Epithelial cell of proximal tubule (primary cell): ENCODE measurements around the gene PTOV1. TPM values are rescaled to one million over a fixed set of nuclear protein-coding genes. Genes with fewer than 3 reads are reported as not detected.

Experiments used
- DNase-seq: peaks from one replicate; pipeline ENCODE4 v3.0.0-alpha.2; 2011; ENCODE audit warnings: low read depth
- H3K4me3 ChIP-seq: 2 replicates; pipeline ENCODE4 v1.5.1; 2011; ENCODE audit warnings: low read depth, mild to moderate bottlenecking, low read length
- total RNA-seq: library from RNA; depleted of rRNA; stranded (reverse); fragments of >200 nt; gene quantifications from 2 replicates; pipeline ENCODE4 v1.2.3, GENCODE V29; 2015
- TF ChIP-seq, protein P1 (sequence below): conservative IDR thresholded peaks from 2 replicates; pipeline ENCODE4 v1.5.1; 2012; ENCODE audit warnings: low read depth, mild to moderate bottlenecking, low read length

The PTOV1 gene
- total RNA-seq, 1 donor from 2014 or later, result 121 TPM

DNA sequence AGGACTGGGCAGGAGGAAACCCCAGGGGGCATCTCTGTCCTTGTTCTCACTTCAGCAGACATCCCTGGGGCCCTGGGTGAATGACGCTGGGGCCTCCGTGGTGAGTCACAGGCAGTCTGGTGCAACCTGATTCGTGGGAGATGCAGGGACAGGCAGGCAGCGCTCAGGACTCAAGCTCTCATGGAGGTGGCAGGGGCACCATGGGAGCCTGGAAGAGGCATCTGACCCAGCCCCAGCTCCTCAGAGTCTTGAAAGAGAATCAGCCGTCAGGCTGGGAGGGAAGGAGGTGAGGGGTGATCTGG lies 14.0 kb upstream of the PTOV1 start:
- DNase-seq, result no peak
- H3K4me3 ChIP-seq, result no peak overlapping the region
- TF ChIP-seq, protein P1, sequence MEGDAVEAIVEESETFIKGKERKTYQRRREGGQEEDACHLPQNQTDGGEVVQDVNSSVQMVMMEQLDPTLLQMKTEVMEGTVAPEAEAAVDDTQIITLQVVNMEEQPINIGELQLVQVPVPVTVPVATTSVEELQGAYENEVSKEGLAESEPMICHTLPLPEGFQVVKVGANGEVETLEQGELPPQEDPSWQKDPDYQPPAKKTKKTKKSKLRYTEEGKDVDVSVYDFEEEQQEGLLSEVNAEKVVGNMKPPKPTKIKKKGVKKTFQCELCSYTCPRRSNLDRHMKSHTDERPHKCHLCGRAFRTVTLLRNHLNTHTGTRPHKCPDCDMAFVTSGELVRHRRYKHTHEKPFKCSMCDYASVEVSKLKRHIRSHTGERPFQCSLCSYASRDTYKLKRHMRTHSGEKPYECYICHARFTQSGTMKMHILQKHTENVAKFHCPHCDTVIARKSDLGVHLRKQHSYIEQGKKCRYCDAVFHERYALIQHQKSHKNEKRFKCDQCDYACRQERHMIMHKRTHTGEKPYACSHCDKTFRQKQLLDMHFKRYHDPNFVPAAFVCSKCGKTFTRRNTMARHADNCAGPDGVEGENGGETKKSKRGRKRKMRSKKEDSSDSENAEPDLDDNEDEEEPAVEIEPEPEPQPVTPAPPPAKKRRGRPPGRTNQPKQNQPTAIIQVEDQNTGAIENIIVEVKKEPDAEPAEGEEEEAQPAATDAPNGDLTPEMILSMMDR, result no peak

DNA sequence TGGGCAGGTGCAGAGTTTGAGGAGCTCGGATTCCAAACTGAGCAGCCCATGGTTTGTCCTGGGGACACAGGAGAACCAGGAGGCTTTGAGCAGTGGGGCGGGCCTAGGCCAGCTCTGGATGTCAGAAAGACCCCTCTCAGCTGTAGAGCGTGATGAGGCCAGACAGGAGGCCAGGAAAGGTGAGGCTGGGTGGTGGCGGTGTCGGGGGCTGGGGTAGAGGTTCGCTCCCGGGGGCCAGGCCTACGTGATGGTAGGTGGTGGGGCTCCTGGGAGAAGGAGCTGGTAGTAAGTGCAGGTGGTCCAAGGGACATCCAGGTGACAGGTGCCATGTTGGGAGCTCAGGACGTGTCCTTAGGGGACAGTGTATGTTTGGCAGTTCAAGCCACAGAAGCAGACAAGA lies 13.5 kb upstream of the PTOV1 start:
- no peak overlapping the region for H3K4me3 ChIP-seq
- TF ChIP-seq, protein P1, result no peak
- DNase-seq, result no peak

DNA sequence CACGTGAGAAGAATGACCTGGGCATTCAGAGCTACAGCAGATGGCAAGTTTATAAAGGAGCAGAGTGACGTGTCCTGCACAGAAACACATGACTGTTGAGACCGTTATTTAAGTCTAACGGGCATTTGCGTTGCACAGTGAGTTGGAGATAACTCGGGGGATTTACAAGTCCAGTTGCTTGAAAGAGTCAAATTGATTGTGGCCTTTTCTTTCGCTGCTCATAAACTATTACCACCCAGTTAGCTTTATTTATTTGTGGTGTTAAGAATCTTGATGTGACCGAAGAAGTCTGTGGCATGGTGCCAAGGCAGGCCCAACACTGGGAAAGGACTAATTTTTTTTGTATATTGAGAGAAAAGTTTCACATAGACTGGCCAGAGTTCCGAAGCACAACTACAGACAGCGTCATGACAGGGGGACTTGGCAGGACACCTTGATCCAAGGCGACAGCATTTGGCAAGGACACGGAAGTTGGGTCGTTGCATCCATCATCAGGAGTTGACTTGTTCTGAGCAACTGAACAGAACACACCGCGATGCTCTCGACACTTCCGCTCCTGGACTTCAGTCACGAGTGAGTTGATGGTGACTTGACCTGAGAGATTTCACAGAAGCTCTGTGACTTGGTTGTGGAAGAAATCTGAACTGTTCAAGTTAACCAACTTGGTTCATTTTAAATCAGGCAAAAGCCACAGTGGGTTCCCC lies 11.9 kb upstream of the PTOV1 start:
- DNase-seq, result no peak
- H3K4me3 ChIP-seq, result no peak overlapping the region
- TF ChIP-seq, protein P1, result no peak

DNA sequence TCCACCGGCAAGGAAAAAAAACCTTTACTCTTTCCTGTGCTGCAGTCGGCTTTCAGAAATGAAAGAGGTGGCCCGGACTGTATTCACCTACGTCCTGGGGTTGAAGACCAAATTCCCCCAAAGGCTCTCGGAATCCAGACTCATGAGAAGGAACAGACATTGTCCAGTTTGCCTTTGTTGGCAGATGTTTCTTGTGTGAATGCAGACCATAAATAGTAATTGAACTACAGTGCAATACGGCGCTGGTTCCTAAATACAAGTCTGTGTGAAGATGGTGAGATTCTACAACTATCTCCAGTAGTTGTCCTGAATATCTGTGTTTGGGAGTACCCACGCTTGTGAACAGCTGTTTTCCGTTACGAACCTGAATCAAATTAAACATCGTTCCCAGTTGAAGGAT lies 11.2 kb upstream of the PTOV1 start:
- TF ChIP-seq, protein P1, result no peak
- DNase-seq, result no peak
- H3K4me3 ChIP-seq, result no peak overlapping the region

DNA sequence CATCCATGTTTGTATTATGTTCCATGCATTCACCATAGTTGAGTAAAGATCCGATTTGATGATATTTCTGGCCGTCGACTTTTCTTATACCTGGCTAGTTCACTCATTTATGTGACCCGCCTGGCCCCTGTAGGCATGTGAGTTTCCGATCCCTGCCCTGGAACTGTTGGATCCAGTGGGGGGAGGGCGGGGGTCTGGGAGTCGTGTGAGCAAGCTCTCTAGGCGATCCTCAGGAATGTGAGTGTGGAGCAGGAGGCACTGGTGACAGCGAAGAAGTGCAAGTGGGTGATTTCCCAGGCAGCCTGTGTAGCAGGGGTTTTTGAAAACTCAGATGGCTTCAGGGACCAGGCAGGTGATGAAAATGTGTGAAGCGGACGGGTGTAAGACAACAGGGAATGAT lies 10.6 kb upstream of the PTOV1 start:
- TF ChIP-seq, protein P1, result no peak
- no peak for DNase-seq
- H3K4me3 ChIP-seq, result no peak overlapping the region

DNA sequence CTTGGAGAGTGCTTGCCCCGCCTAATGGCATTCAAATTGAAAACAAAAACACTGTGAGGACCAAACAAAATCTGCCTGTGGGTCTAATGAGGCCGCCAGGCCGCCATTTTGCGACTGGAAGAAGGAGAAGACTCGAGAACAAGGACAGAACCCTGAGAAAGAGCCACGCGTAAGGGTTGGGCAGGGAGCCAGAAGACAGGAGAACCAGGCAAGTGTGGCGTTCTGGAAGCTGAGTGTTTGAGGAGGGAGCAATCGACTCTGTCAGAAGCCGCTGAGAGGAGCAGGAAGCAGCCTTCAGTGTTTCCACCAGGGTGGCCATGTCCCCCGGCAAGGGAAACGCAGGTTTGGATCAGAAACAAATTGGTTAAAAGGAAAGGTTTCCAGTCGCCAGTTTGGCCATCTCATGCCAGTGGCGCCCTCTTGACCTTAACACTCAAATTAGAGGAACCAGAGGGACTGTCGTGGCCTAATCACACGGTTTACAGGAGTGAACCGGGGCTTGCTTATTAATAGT lies 10.2 kb upstream of the PTOV1 start:
- no peak for DNase-seq
- TF ChIP-seq, protein P1, result no peak
- H3K4me3 ChIP-seq, result no peak overlapping the region

DNA sequence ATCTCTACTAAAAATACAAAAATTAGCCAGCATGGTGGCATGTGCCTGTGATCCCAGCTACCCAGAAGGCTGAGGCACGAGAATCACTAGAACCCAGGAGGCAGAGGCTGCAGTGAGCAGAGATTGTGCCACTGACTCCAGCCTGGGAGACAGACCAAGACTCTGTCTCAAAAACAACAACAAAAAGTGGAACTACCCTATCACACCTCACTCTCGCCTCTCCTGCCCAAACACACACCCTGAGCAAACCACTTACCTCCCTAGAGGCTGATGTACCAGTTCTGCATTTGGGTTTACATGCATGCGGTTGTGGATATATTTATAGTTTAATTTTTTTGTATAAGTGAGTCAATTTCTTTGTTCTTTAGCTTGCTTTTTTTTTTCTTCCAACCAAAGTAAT lies 7.7 kb upstream of the PTOV1 start:
- no peak overlapping the region for H3K4me3 ChIP-seq
- DNase-seq, result no peak
- TF ChIP-seq, protein P1, result no peak
